Gastroesophageal sphincter (tissue), 4 donors: ENCODE results near the gene KRT17. TPM values are rescaled to one million over a fixed set of nuclear protein-coding genes. Genes with fewer than 3 reads are reported as not detected.

Source experiments
- ATAC-seq: fragments of 150-250 bp; one replicate; pipeline ENCODE4 v1.9.1; 2016; ENCODE audit warnings: mild to moderate bottlenecking, moderate library complexity
- H3K27ac ChIP-seq, 4 donors: fragments of 200-600 bp; sonication (generic) in 3 of 4; 1 replicate in 3 of 4; 2 replicates in 1 of 4; pipeline ENCODE4 v1.5.1; 2016 to 2019
- H3K27me3 ChIP-seq: fragments of 200-600 bp; sonication (generic); one replicate; pipeline ENCODE4 v1.5.1; 2019
- H3K36me3 ChIP-seq, 2 donors: fragments of 200-600 bp; sonication (generic); one replicate each; pipeline ENCODE4 v1.5.1; 2019; ENCODE audit warnings: control low read depth in 1 of 2
- H3K4me1 ChIP-seq, 3 donors: fragments of 200-600 bp; sonication (generic); 1 replicate in 2 of 3; 2 replicates in 1 of 3; pipeline ENCODE4 v1.5.1; 2016 to 2019; ENCODE audit warnings: control low read depth in 2 of 3
- H3K4me3 ChIP-seq, 2 donors: fragments of 200-600 bp; sonication (generic); one replicate each; pipeline ENCODE4 v1.5.1; 2019; ENCODE audit warnings: mild to moderate bottlenecking in 1 of 2, moderate library complexity in 1 of 2
- H3K9me3 ChIP-seq, 3 donors: fragments of 200-600 bp; sonication (generic); one replicate each; pipeline ENCODE4 v1.5.1; 2017 to 2019; ENCODE audit warnings: control low read depth in 2 of 3
- CTCF ChIP-seq, 4 experiments: fragments of 200-600 bp in 2 of 4; fragments of 450-650 bp in 2 of 4; sonication (generic) in 1 of 4; IDR thresholded peaks; one replicate each; pipeline ENCODE4 v1.5.1; 2017 to 2019; ENCODE audit warnings: antibody characterized with exemption in 4 of 4, mild to moderate bottlenecking in 2 of 4, moderate library complexity in 2 of 4
- EP300 ChIP-seq: sonication (generic); formaldehyde crosslinking; IDR thresholded peaks from one replicate; pipeline ENCODE4 v1.6.1; 2017; ENCODE audit warnings: antibody characterized with exemption, mild to moderate bottlenecking
- POLR2A ChIP-seq, 2 donors: fragments of 450-650 bp; IDR thresholded peaks; one replicate each; pipeline ENCODE4 v1.6.1; 2017; ENCODE audit warnings: antibody characterized with exemption in 2 of 2, mild to moderate bottlenecking in 2 of 2, moderate library complexity in 1 of 2
- POLR2AphosphoS5 ChIP-seq: sonication (generic); formaldehyde crosslinking; IDR thresholded peaks from one replicate; pipeline ENCODE4 v1.6.1; 2017; ENCODE audit warnings: antibody characterized with exemption
- WGBS, 2 donors: methylation state at CpG; one replicate each; pipeline ENCODE4 v1.1.5; 2018; ENCODE audit warnings: low coverage in 1 of 2; 5-methylcytosine and 5-hydroxymethylcytosine counted together
- total RNA-seq, 4 donors: library from RNA; depleted of rRNA; stranded (reverse); fragments of >200 nt; gene quantifications; one replicate each; pipeline ENCODE4 v1.1.0, GENCODE V29; 2016

The KRT17 gene
- total RNA-seq, 4 donors from 2014 or later: 7.0 to 18.5 (median 17.4) TPM; not detected in 1

DNA sequence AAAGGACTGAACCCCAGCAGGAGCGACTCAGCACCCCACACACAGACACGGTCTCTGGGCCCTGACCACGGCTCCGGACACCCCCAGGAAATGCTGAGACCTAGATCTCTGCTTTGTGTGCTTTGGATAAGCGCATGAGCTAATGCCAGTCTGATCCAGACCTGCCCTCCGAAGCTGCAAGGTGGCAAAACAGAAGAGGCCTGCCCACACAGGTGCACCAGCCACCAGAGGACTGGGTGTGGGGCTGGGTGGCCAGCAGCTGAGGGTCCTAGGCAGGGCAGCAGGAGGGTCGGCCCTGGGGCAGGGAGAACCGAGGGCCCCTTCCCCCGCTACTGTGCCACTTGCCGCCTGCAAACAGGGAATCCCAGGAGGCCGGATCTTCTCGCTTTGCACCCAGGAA is 33.6 kb upstream of the KRT17 start:
- no peaks in the 10 kb centered on the region for H3K9me3 ChIP-seq
- no peak overlapping the region for H3K27ac ChIP-seq
- H3K27me3 ChIP-seq: no peaks in the 10 kb centered on the region
- H3K4me3 ChIP-seq: no peak overlapping the region
- 93% methylated on average over 6 of the region's 12 CpGs; no CpG with 5 or more reads in 1 of the 2 donors for WGBS, 2 donors
- H3K4me1 ChIP-seq: peaks cover 0 to 24% (median 7%) of the 10 kb centered on the region in 3 donors
- no peak for TF ChIP-seq CTCF (IDR thresholded peaks at IDR 0.05)
- TF ChIP-seq POLR2A (IDR thresholded peaks at IDR 0.05): no peak
- TF ChIP-seq POLR2AphosphoS5: no peak
- TF ChIP-seq EP300: no peak
- ATAC-seq: no peak
- H3K36me3 ChIP-seq: no peaks in the 10 kb centered on the region

DNA sequence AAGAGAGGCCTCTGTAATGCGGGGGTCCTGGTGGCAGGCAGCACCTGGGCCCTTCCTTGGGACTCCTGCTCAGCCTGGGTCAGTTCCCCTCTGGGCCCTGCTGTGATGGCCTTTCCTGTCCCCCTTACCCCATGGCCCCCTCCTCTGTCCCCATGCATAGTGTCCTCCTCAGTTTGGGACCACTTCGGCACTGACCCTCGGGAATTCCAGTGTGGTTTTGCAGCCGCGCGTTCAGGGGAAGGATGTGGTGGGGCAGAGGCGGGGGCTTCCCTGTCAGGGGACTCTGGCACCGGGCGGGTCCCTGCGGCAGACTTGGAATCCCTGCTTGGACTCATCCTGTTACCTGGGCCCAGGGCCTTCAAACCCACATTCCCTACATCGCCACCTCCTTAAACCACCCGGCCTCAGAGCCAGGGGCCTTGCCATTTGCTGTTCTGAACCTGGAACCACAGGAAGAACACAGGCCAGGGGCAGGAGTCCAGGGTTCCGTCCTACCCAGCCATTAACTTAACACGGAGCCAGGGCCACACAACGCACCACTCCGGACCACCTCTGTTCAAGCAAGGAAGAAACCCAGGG is 32.9 kb upstream of the KRT17 start:
- H3K27ac ChIP-seq: no peak overlapping the region
- TF ChIP-seq POLR2A (IDR thresholded peaks at IDR 0.05): no peak
- TF ChIP-seq EP300: no peak
- no peak for TF ChIP-seq POLR2AphosphoS5
- TF ChIP-seq CTCF (IDR thresholded peaks at IDR 0.05): no peak
- 100% methylated on average over 1 of the region's 16 CpGs for WGBS, 2 donors
- no peak for ATAC-seq
- peaks cover 0 to 25% (median 7%) of the 10 kb centered on the region in 3 donors for H3K4me1 ChIP-seq
- no peaks in the 10 kb centered on the region for H3K27me3 ChIP-seq
- no peaks in the 10 kb centered on the region for H3K36me3 ChIP-seq
- no peaks in the 10 kb centered on the region for H3K9me3 ChIP-seq
- no peak overlapping the region for H3K4me3 ChIP-seq

GRCh38 chr17:41656249-41657023 is 32.1 kb upstream of the KRT17 start:
- no peaks in the 10 kb centered on the region for H3K9me3 ChIP-seq
- peak overlapping the region in 3 of 4 donors; percentile 58 to 77 (median 66) for H3K27ac ChIP-seq
- no peaks in the 10 kb centered on the region for H3K36me3 ChIP-seq
- no peaks in the 10 kb centered on the region for H3K27me3 ChIP-seq
- H3K4me1 ChIP-seq: peaks cover 0 to 34% (median 7%) of the 10 kb centered on the region in 3 donors
- TF ChIP-seq POLR2A (IDR thresholded peaks at IDR 0.05): no peak
- TF ChIP-seq POLR2AphosphoS5: no peak
- TF ChIP-seq EP300: no peak
- no peak for TF ChIP-seq CTCF (IDR thresholded peaks at IDR 0.05)
- ATAC-seq: no peak
- 80 to 93% methylated on average over 1 to 5 of the region's 16 CpGs for WGBS, 2 donors
- no peak overlapping the region for H3K4me3 ChIP-seq

GRCh38 chr17:41655611-41656111 is 31.3 kb upstream of the KRT17 start:
- Histone ChIP-seq H3K4me1 (peaks cover 0 to 41% (median 7%) of the 10 kb centered on the region in 3 donors), H3K27ac (peak overlapping the region in 3 of 4 donors; percentile 58 to 77 (median 66)), H3K9me3 (no peaks in the 10 kb centered on the region), H3K27me3 (no peaks in the 10 kb centered on the region), H3K4me3 (no peak overlapping the region), H3K36me3 (no peaks in the 10 kb centered on the region)
- ATAC-seq: peak; percentile 6
- WGBS, 2 donors: 10% methylated on average over 2 of the region's 18 CpGs; no CpG with 5 or more reads in 1 of the 2 donors
- TF ChIP-seq CTCF (IDR thresholded peaks at IDR 0.05) (no peak), POLR2A (IDR thresholded peaks at IDR 0.05) (no peak), EP300 (no peak), POLR2AphosphoS5 (no peak)
